ENCODE results near the gene ZBTB12. TPM values are rescaled to one million over a fixed set of nuclear protein-coding genes. Genes with fewer than 3 reads are reported as not detected.

Gene ZBTB12
- total and polyA plus RNA-seq, 9 of the 15 experiments (the other 6 are each of a cell fraction or from before 2014, with no cell fraction given): 0.03 to 12.4 (median 5.8) TPM; not detected in 1

DNA sequence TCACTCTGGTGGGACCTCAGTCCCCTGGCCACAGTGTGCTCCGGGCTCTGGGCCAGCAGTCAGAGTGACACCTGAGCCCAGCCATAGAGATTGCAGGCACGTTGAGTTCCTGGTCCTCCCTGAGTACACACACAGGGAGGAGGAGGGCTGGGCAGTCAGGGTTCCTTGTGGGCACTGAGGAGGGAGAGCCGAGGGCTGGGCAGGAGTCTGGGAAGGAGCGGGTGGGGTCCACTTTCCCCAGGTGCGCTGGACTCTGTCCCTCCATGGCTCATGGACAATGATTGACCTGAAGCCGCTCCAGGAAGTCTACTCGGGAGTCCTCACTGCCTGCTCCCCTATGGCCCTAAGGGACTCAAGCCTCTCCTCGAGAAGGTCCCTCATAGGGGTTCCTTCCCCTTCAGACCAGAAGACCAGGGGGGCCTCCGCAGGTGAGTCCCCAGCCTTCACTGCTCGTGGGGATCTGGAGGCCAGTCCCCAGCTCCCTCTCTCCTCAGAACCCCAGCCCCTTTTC lies 24.2 kb downstream of the ZBTB12 start (continued):
- TF ChIP-seq, protein P1, sequence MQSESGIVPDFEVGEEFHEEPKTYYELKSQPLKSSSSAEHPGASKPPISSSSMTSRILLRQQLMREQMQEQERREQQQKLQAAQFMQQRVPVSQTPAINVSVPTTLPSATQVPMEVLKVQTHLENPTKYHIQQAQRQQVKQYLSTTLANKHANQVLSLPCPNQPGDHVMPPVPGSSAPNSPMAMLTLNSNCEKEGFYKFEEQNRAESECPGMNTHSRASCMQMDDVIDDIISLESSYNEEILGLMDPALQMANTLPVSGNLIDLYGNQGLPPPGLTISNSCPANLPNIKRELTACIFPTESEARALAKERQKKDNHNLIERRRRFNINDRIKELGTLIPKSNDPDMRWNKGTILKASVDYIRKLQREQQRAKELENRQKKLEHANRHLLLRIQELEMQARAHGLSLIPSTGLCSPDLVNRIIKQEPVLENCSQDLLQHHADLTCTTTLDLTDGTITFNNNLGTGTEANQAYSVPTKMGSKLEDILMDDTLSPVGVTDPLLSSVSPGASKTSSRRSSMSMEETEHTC (IDR thresholded peaks at IDR 0.05): no peak
- TF ChIP-seq TRIM28 (IDR thresholded peaks at IDR 0.05) (no peak), NFIC (IDR thresholded peaks at IDR 0.05) (peak; percentile 54; the same call in 1 of the 2 replicates), EHMT2 (IDR thresholded peaks at IDR 0.05) (no peak), XRCC4 (IDR thresholded peaks at IDR 0.05; ENCODE audit: extremely low read depth, insufficient read depth, insufficient read length) (no peak), GATAD2A (IDR thresholded peaks at IDR 0.05) (no peak), BDP1 (IDR thresholded peaks at IDR 0.05; ENCODE audit: insufficient read depth, insufficient read length) (no peak), ETS2 (tag; IDR thresholded peaks at IDR 0.05; ENCODE audit: borderline replicate concordance, poor library complexity, severe bottlenecking) (no peak)

DNA sequence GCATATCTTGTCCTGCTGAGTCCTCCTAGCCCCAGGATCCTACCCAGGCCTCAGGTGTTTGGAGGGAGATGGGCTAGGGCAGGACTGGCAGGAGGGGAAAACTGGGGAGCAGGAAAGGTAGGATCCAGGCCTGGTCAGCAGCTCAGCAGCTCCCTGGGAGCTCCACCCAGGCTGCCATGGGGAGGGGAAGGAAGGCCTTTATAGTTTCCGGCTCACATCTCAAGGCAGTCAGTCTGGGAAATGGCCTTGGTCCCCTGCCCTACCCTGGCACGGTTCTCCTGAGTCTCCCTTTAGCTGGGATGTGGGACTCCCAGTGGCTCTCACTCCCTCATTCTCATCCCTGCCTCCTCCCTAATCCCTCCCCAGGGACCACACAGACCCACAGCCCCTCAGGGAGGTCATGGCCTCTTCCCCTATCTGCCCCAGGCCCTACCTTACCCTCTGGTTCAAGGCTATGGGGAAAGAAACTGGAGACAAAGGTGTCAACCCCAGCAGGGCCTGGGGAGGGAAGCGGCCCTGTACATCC lies 24.7 kb downstream of the ZBTB12 start:
- ChIA-PET POLR2A (interaction anchor here (3.2 kb wide), 1 partner anchor 13 kb away, joined by 42 read pairs; the partner anchor contains the start of gene NEU1), CTCF (ENCODE audit: low intra/inter-chr PET ratio) (no interaction called here)
- no peaks in the 10 kb centered on the region for H3K27me3 ChIP-seq (ENCODE audit: control insufficient read depth in 2 of 2, insufficient read depth in 2 of 2, low read length in 2 of 2)
- no peaks in the 10 kb centered on the region for H3K9me1 ChIP-seq (ENCODE audit: control insufficient read depth, insufficient read depth, low read length)
- peak overlapping the region in 1 of 2 experiments; percentile 80; a peak in 2 of 4 replicates for H3K9ac ChIP-seq (ENCODE audit: insufficient read depth in 1 of 2, low read depth in 2 of 2, low read length in 2 of 2)
- no peak overlapping the region for H3K4me2 ChIP-seq (ENCODE audit: insufficient read depth, low read length)
- WGBS (ENCODE audit: insufficient coverage, low coverage, missing lambda C conversion rate): 63% methylated on average over 3 of the region's 3 CpGs
- FAIRE-seq (no peak), ATAC-seq (peak; percentile 9; the same call in 2 of the 3 replicates), DNase-seq (ENCODE audit: extremely low read depth in 1 of 4, low spot score in 3 of 4) (no peak)
- intact Hi-C loops (cut with micrococcal nuclease) (no loop called here), in situ Hi-C loops (cut with MboI) (no loop called here)
- BruUV-seq (replicated peaks): no TSS peak
- TF ChIP-seq BHLHE40 (IDR thresholded peaks at IDR 0.05; ENCODE audit: low read length): no peak
- H3K79me2 ChIP-seq (ENCODE audit: control insufficient read depth, insufficient read depth, low read length): no peaks in the 10 kb centered on the region
- H3K9me3 ChIP-seq (replicated peaks; ENCODE audit: control insufficient read depth, insufficient read depth, low read depth, low read length): no peaks in the 10 kb centered on the region
- peaks cover 0 to 26% of the 10 kb centered on the region in 2 experiments; a peak in 3 of 5 replicates for H3K4me1 ChIP-seq (replicated peaks in 1 of 2; ENCODE audit: control insufficient read depth in 2 of 2, insufficient read depth in 2 of 2, low read length in 2 of 2)
- peaks cover 25% of the 10 kb centered on the region; the same call in 2 of the 3 replicates for H3K36me3 ChIP-seq (ENCODE audit: control insufficient read depth, insufficient read depth, low read length)
- no peak overlapping the region for H3K4me3 ChIP-seq
- no peak overlapping the region for H3K27ac ChIP-seq (ENCODE audit: extremely low read depth, low read depth, low read length)
- peak overlapping the region; percentile 71; the same call in 1 of the 2 replicates for H2AFZ ChIP-seq (ENCODE audit: low read depth, low read length)
- no peaks in the 10 kb centered on the region for H4K20me1 ChIP-seq (replicated peaks; ENCODE audit: control insufficient read depth, insufficient read depth, low read length)
